Measurements from ENCODE around the gene RC3H2.

RC3H2 gene

DNA sequence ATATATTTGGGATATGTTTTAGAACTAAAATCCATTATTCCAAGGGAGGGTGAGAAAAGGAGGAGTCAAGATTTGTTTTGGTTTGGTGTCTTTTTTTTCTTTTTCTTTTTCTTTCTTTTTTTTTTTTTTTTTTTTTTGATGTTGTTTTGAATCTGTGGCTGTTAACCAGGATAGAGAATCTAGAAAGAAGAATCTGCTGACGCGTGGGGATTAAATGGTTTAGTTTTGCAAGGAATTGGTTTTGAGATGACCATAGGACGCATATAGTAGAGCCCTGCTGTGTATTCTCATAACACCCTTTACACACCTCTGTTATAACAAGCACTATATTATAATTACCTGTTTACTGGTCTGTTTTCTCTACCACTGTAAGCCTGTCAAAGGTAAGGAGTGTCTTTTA is 45.1 kb upstream of the RC3H2 start:
- TF ChIP-seq ARNTL (CRISPR knock-in tag; IDR thresholded peaks at IDR 0.05; ENCODE audit: borderline replicate concordance, low read depth) (no peak), BACH2 (CRISPR knock-in tag; IDR thresholded peaks at IDR 0.05; ENCODE audit: borderline replicate concordance) (no peak), ZFP30 (CRISPR knock-in tag; IDR thresholded peaks at IDR 0.05) (no peak), TSHZ2 (CRISPR knock-in tag; IDR thresholded peaks at IDR 0.05) (no peak), GLIS3 (CRISPR knock-in tag; IDR thresholded peaks at IDR 0.05) (no peak), CREB5 (CRISPR knock-in tag; IDR thresholded peaks at IDR 0.05; ENCODE audit: low read depth) (no peak), ZNF70 (CRISPR knock-in tag; IDR thresholded peaks at IDR 0.05) (no peak), ZNF565 (CRISPR knock-in tag; conservative IDR thresholded peaks at IDR 0.05; ENCODE audit: low read depth) (no peak), SNAI2 (CRISPR knock-in tag; IDR thresholded peaks at IDR 0.05) (no peak), PPARA (CRISPR knock-in tag; IDR thresholded peaks at IDR 0.05; ENCODE audit: borderline replicate concordance) (no peak), OSR1 (CRISPR knock-in tag; IDR thresholded peaks at IDR 0.05) (no peak), ISL1 (CRISPR knock-in tag; IDR thresholded peaks at IDR 0.05) (no peak), RARB (CRISPR knock-in tag; IDR thresholded peaks at IDR 0.05) (no peak), ZNF8 (CRISPR knock-in tag; IDR thresholded peaks at IDR 0.05) (no peak), CSDC2 (CRISPR knock-in tag; IDR thresholded peaks at IDR 0.05) (no peak), TOX (CRISPR knock-in tag; IDR thresholded peaks at IDR 0.05; ENCODE audit: borderline replicate concordance) (no peak), ESRRG (CRISPR knock-in tag; IDR thresholded peaks at IDR 0.05) (no peak)
- TF ChIP-seq, protein P1, sequence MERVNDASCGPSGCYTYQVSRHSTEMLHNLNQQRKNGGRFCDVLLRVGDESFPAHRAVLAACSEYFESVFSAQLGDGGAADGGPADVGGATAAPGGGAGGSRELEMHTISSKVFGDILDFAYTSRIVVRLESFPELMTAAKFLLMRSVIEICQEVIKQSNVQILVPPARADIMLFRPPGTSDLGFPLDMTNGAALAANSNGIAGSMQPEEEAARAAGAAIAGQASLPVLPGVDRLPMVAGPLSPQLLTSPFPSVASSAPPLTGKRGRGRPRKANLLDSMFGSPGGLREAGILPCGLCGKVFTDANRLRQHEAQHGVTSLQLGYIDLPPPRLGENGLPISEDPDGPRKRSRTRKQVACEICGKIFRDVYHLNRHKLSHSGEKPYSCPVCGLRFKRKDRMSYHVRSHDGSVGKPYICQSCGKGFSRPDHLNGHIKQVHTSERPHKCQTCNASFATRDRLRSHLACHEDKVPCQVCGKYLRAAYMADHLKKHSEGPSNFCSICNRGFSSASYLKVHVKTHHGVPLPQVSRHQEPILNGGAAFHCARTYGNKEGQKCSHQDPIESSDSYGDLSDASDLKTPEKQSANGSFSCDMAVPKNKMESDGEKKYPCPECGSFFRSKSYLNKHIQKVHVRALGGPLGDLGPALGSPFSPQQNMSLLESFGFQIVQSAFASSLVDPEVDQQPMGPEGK (CRISPR knock-in tag; IDR thresholded peaks at IDR 0.05; ENCODE audit: borderline replicate concordance): no peak
- TF ChIP-seq, protein P2, sequence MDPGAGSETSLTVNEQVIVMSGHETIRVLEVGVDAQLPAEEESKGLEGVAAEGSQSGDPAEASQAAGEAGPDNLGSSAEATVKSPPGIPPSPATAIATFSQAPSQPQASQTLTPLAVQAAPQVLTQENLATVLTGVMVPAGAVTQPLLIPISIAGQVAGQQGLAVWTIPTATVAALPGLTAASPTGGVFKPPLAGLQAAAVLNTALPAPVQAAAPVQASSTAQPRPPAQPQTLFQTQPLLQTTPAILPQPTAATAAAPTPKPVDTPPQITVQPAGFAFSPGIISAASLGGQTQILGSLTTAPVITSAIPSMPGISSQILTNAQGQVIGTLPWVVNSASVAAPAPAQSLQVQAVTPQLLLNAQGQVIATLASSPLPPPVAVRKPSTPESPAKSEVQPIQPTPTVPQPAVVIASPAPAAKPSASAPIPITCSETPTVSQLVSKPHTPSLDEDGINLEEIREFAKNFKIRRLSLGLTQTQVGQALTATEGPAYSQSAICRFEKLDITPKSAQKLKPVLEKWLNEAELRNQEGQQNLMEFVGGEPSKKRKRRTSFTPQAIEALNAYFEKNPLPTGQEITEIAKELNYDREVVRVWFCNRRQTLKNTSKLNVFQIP (CRISPR knock-in tag; IDR thresholded peaks at IDR 0.05; ENCODE audit: borderline replicate concordance, low read depth): no peak
- ATAC-seq: no peak

- TF ChIP-seq, protein P2 (CRISPR knock-in tag; IDR thresholded peaks at IDR 0.05; ENCODE audit: borderline replicate concordance, low read depth): no peak
- TF ChIP-seq ESRRG (CRISPR knock-in tag; IDR thresholded peaks at IDR 0.05) (no peak), TOX (CRISPR knock-in tag; IDR thresholded peaks at IDR 0.05; ENCODE audit: borderline replicate concordance) (no peak), OSR1 (CRISPR knock-in tag; IDR thresholded peaks at IDR 0.05) (no peak), CSDC2 (CRISPR knock-in tag; IDR thresholded peaks at IDR 0.05) (no peak), TCF4 (CRISPR knock-in tag; IDR thresholded peaks at IDR 0.05; ENCODE audit: borderline replicate concordance) (no peak), SNAI2 (CRISPR knock-in tag; IDR thresholded peaks at IDR 0.05) (no peak), ZNF8 (CRISPR knock-in tag; IDR thresholded peaks at IDR 0.05) (no peak), TSHZ2 (CRISPR knock-in tag; IDR thresholded peaks at IDR 0.05) (no peak), ZC3H10 (CRISPR knock-in tag; IDR thresholded peaks at IDR 0.05) (no peak), ZFP30 (CRISPR knock-in tag; IDR thresholded peaks at IDR 0.05) (no peak), RARB (CRISPR knock-in tag; IDR thresholded peaks at IDR 0.05) (no peak), BACH2 (CRISPR knock-in tag; IDR thresholded peaks at IDR 0.05; ENCODE audit: borderline replicate concordance) (no peak), GLIS3 (CRISPR knock-in tag; IDR thresholded peaks at IDR 0.05) (no peak), ZNF70 (CRISPR knock-in tag; IDR thresholded peaks at IDR 0.05) (no peak), ZNF565 (CRISPR knock-in tag; conservative IDR thresholded peaks at IDR 0.05; ENCODE audit: low read depth) (no peak), CREB5 (CRISPR knock-in tag; IDR thresholded peaks at IDR 0.05; ENCODE audit: low read depth) (no peak), CSRNP3 (CRISPR knock-in tag; IDR thresholded peaks at IDR 0.05) (no peak), ISL1 (CRISPR knock-in tag; IDR thresholded peaks at IDR 0.05) (no peak)
- no peak for ATAC-seq
Observed at GRCh38 chr9:122949696-122950095, 44.5 kb upstream of the RC3H2 start.

Measured in SK-N-SH treated with all-trans-retinoic acid at 6 μM for 48 hours (cell line).